Kidney glomerular epithelial cell (primary cell): Measurements from ENCODE around the gene CD160.
"Not testable (repeated sequence)": the region's sequence is repeated elsewhere in the genome, so short reads cannot be mapped to it uniquely, and the experiment has no call there.

Experiments used
- DNase-seq: peaks from one replicate; lab custom pipeline; 2025; lab: John Stamatoyannopoulos, UW

CD160 gene

GRCh38 chr1:145710291-145711027 is 8.8 kb upstream of the CD160 start:
- DNase-seq = no peak

- peak; percentile 95 for DNase-seq
Observed at GRCh38 chr1:145711213-145711651, 8.1 kb upstream of the CD160 start.

- no peak for DNase-seq
Observed at GRCh38 chr1:145714524-145715111, 4.7 kb upstream of the CD160 start.

GRCh38 chr1:145716641-145717345 is 2.5 kb upstream of the CD160 start:
- no peak for DNase-seq

GRCh38 chr1:145717833-145718232 is 1.5 kb upstream of the CD160 start:
- no peak for DNase-seq

GRCh38 chr1:145718465-145718864 is 834 bp upstream of the CD160 start:
- DNase-seq = not testable (repeated sequence)

GRCh38 chr1:145720556-145720877 is 1.2 kb downstream of the CD160 start:
- DNase-seq = peak; percentile 84

- peak; percentile 53 for DNase-seq
Observed at GRCh38 chr1:145720878-145721671, 1.8 kb downstream of the CD160 start.

- not testable (repeated sequence) for DNase-seq
Observed at GRCh38 chr1:145726193-145726592, 6.9 kb downstream of the CD160 start.

- DNase-seq = no peak
Observed at GRCh38 chr1:145729196-145729595, 9.9 kb downstream of the CD160 start.

- no peak for DNase-seq
Observed at GRCh38 chr1:145729666-145730436, 10.6 kb downstream of the CD160 start.

- DNase-seq = no peak
Observed at GRCh38 chr1:145730467-145730866, 11.2 kb downstream of the CD160 start.

- DNase-seq = no peak
Observed at GRCh38 chr1:145730900-145731299, 11.6 kb downstream of the CD160 start.

GRCh38 chr1:145736191-145736590 is 16.9 kb downstream of the CD160 start:
- no peak for DNase-seq

- no peak for DNase-seq
Observed at GRCh38 chr1:145740269-145740668, 21.0 kb downstream of the CD160 start.

- DNase-seq = no peak
Observed at GRCh38 chr1:145747398-145748247, 28.3 kb downstream of the CD160 start.

GRCh38 chr1:145750426-145750825 is 31.1 kb downstream of the CD160 start:
- DNase-seq = no peak

- DNase-seq = peak; percentile 32
Observed at GRCh38 chr1:145751491-145752037, 32.3 kb downstream of the CD160 start.

GRCh38 chr1:145757420-145757819 is 38.1 kb downstream of the CD160 start:
- DNase-seq = no peak

- DNase-seq = no peak
Observed at GRCh38 chr1:145758116-145758515, 38.8 kb downstream of the CD160 start.
